EH (cell line): ENCODE results near the gene SLC4A11.
A peak's percentile ranks its signal among the peaks of the same experiment; 100 is the strongest.
"Not testable (repeated sequence)": the region's sequence is repeated elsewhere in the genome, so short reads cannot be mapped to it uniquely, and the experiment has no call there.

Experiments
- DNase-seq: peaks from one replicate; pipeline ENCODE4 v3.0.0-alpha.2; 2015; ENCODE audit warnings: low read depth

SLC4A11 gene

DNA sequence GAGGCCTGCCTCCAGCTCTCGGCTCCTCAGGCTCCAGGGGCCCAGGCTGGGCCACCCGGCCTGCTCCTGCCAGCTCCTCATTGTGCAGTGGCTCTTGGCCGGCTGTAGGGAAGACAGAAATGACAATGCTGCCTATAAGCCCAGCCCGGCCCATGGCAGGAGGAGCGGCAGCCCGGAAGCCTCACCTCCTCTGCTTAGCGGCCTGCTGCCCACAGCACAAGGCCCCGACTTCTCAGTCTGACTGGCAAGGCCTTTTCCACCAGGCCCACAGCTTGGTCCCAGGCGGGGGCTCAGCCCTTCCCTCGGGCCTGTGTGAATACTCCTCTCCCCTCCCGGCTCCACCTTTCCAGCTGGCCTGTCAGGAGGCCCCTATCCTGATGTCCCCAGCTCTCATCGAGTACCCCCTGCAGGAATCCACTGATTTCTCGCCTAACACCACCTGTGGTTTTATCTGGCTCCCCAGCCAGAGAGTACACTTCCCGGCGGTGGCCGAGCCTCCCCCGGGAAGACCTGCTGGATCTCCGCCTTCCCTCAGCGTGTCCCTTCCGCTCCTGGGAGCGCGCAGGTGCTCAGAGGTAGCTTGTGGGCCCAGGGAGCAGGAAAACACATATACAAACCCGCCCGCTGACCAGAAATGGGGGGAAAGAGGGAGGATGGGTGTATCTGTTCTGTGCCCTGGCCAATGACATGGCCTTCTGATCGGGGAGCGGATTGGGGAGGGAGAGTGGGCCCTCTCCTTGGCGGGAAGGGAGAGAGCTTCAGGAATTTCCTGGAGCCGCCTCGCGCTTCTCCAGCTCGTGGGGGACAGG, 35.5 kb downstream of the SLC4A11 start:
- DNase-seq, result peak; percentile 39

DNA sequence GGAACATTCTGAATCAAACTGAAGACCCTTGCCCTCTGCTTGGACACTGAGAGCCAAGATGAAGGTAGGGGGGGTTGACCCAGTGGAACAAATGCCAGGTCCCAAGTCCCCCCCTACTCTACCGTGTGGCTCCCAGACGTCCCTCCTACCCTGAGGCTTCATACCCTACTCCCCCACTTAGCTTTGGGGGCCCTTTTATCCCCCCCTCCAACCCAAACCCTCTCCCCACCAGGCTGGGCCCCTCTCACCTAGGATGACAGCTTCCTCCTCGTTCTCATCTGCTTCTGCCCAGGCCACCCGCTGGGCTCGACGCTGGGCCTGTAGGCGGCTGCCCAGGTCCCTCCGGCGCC, 36.0 kb downstream of the SLC4A11 start:
- DNase-seq, result no peak

DNA sequence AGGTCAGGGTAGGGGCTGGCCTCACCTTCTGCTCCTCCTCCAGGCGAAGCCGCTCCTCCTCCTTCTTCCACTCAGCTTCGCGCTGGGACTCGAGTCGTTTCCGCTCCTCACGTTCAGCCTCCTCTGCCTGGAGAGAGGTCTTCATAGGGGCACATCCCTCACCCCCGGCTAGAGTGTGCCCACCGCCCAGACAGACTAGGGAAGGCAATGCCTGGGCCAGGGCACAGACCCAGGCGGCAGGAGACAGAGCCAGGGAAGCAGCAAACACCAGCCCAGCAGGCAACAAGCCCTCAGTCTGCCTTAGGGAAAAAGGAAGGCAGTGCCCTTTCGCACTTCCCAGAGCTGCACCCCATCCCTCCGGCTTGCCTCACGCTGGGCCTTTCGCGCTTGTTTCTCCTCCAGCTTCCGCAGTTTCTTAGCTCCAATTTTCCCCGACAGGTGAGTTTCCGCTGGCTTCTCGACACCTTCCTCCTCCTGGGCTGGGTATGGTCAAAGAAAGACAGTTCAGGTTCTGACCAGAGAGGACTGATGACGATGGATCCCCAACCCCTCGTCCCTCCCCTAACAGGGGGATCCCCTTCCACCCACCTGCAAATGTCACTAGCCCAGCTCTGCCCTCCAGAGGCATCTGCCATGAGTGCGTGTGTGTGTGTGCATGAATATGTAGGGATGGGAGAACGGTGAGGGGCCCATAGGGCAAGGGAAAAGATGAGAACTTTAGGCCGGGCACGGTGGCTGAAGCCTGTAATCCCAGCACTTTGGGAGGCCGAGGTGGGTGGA, 38.8 kb downstream of the SLC4A11 start:
- DNase-seq, result no peak

DNA sequence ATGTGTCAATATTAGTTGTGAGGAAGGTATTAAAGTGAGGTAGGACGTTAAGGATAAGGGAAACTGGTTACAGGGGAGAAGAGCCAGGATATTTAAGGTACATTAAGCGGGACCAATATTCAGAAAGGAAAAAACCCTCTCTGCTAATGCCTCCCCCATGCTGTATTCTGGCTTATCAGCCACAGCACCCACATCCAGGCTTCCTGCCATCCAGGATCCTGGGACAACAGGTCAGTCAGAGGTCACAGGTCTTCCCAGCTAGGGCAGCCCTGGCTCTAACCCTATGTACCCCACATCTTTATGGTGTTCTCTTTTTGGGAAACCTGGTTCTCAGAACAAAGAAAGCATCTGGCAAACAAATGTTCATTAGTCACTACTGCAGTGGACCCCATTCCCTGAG, 39.8 kb downstream of the SLC4A11 start:
- no peak for DNase-seq

DNA sequence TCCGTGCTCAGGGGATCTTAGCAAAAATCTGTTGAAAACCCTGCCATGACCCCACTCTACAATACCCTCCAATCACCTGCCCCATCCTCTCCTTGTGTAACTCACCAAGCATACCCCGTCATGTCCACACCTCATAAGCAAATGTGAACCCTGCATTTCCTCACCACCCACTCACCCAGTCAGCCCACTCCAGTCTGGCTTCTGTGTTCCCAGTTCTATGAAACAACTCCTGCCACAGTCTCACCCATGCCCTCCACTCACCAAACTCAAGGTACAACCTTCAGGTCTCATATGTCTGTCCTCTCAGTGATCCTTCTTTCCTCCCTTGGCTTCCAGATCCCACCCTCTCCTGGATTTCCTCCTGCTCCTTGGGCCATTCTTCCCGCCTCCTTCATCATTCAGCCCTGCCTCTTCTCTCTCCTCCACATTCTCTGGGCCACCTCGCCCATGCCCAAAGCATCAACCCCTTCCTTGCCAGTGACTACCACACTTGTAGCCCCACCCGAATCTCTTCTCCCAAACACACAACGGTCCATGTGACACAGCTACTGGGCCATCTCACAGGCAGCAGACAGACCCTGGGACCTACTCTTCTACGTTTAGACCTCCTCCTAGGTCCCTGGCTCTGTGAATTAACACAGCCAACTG, 43.3 kb downstream of the SLC4A11 start:
- no peak for DNase-seq

DNA sequence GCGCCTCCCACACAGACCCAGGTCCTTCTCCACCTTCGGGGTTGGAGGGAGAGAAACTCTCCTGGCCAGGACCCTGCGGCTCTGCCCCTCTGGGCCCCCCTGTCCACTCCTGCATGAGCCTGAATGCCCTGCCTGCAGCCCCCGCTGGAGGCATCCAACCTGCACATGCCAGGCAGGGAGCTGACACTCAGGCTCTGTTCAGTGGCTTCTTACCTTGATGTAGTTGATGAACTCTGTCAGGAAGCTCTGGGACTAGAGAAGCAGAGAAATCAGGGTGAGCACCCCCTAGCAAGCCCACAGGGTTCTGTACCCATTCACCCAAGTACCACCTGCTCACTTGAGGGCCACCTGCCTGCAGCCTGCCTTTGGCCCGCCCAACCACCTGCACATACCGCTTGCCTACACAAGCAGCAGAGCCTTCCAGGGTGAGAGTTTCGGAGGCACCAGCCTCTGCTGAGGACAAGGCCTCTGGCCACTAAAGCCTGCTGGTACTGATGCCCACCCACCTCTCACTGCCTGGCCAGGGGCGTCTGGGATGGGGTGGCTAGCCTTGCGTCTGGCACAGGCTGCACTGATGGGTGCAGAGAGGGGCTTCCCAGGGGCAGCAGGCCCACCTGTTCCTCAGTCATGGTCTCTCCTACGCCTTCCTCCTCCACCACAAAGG, 44.2 kb downstream of the SLC4A11 start:
- no peak for DNase-seq

DNA sequence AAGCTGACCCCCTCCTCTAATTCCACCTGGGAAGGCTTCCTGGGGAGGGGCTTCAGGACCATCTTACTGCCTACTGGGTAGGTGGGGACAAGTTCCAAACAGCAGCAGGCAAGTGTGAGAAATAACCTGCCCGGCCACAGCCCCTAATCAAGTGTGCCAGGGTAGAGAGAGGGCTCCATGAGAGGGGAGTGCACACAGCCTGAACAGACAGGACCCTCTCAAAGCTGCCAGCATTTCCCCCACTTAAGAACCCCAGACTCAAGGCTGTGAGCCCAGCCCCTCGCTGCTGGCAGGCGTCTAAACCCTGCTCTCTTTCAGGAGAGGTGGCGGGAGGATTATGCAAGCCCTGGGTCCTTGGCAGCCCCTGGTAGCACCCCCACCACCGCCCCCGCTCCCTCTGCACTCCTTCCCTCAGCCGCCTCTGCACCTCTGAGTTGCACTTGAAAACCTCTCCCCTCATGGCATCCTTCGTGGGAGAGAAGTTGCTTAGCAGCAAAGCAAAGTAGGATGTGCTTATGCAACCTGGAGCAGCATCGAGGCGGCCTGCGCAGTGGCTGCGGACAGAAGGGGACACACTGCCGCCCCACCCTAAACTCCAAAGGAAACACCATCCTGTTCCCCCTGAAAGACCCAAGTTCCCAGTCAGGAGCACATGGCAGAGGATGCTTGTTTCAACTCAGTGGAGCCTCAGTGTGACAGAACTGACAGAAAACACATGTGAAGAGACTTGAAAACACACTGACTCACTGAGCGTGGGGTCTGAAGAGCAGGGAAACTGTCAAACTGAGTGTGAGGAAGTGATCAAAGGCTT, 45.0 kb downstream of the SLC4A11 start:
- no peak for DNase-seq

DNA sequence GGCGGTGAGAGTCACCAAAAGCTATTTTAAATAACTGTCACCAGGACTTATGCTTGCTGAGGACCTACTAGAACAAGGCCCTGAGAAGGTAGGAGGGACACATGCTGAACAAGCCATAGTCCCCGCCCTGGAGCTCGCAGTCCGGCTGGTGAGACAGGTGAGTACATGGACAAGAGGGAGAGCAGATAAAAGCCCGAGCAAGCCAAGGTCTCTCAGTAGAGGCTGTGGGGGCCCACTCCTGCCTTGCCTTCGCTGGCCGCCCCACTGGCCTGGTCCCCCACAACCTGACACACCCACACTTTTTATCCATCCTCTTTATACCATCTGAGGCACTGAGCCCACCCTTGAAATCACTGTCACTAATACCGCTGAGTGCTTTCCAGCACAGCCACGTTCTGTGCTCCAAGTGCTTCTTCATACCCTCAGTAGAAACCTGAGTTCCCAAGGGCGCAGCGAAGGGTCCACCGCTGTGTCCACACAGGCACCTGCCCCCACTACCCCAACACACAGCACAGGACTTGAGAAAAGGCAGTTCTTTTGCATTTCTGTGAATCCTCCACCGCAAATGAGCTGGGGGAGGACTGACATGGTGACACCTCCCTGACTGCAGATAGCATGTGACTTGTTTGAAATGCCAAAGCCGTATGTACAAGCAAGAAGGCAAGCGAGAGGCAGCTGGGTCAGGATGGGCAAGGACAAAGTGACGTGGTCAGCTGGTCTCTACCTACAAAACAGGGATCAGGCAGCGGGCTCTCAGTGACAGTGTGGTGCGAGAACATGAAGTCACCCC, 46.6 kb downstream of the SLC4A11 start:
- DNase-seq, result no peak

DNA sequence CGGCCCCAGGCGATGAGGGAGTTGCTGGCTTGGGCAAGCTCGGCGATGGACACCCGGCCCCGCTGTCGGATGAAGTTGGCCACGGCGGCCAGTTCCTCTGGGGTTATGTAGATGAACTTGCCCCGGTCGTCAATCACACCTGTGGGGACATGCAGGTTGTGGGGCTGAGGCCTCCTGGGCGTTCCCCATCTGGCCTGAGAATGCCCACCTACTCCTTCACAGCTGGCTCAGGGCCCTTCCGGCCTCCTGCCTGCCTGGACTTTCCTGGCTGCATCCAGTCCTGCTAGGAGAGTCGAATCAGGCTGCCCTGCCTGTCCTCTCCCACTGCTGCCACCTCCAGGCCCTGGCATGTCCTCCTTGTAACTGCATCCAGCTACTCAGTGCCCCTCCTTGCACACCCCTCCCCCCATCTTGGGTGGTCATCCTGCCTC, 48.3 kb downstream of the SLC4A11 start:
- DNase-seq, result no peak

DNA sequence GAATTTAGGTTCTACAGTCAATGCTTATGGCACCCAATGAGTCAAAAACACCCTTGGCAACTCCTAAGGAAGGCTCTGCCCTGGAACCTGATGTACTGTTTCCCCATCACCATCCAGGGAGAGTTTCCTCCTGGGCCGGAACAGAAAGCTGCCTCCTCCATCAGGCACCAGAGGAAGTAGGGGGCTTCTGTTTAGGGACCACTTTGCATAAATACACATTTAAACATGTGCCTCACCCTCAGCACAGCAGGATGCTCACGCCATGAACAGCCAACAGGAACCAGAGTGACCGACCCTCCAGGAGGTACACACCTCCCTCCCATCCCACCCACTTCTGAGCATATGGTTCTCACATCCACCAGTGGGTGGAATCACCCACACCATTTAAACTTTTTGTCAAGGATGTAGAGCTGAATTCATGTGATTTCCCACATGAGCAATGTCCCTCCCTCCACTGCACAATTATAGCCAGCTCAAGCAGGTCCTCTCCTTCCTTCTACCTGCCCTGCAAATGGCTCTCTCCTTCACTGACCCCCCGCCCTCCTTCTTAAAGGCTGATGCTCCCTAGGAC, 49.3 kb downstream of the SLC4A11 start:
- DNase-seq, result no peak

DNA sequence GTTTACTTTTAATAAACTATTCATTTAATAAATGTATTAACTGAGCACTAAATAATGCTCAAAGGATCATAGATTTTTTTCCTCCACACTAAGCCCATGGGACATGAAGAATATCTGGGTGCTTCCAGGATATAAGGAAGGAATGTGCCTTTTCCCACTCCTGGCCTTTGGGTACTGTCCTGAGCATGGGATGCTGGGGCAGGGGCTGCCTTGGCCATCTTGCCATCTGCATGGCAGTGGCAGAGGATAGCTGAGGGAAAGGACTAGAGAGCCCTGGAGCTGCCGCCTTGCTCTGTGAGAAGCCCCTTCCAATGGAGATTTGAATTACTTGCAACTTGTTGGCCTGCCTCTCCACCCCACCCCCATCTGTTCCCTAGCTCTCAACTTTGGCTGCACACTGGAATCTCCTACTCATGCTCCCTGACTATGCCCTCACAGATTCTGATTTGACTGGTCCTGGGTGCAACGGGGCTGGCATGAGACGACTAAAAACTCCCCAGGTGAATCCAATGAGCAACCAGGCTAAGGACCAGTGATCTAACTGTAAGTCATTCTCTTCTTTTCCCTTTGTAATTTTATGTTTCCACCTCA, 50.1 kb downstream of the SLC4A11 start:
- no peak for DNase-seq

DNA sequence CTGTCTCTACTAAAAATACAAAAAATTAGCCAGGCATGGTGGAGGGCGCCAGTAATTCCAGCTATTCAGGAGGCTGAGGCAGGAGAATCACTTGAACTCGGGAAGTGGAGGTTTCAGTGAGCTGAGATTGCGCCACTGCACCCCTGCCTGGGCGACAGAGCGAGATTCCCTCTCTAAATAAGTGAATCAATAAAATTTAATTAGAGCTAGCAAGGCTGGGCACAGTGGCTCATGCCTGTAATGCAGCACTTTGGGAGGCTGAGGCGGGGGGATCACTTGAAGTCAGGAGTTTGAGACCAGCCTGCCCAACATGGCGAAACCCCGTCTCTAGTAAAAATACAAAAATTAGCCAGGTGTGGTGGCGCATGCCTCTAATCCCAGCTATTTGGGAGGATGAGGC, 51.1 kb downstream of the SLC4A11 start:
- not testable (repeated sequence) for DNase-seq

DNA sequence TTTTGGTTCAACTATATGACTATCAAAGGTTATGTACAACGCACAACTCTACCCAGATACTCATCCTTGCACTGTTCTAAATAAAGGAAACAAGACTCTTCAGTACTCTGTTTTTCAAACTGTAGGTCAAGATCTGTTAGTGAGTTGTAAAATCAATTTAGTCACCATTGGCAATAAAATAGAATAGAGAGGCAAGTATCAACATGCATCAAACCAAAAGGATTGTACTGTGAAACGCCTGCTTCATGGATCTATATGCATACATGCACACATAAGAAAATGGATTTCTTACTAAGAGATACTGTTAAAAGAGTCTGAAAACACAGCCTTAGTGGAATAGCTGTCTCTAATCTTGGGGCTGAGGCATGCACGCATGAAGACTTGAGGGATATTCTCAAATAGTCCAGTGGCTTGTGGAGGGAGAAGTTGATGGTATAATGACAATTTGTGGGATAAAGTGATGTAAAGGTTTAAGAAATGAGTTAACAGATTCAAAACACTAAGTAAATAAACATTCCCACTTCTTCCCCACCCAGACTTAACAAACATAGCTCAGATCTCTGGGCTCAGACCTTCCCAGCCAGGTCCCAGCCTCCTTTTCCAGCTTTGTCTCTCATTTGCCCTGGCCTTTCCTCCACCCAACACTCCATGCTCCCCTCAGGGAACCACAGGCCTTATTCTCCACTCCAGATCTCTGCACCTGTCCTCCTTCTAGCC, 54.9 kb downstream of the SLC4A11 start:
- no peak for DNase-seq

DNA sequence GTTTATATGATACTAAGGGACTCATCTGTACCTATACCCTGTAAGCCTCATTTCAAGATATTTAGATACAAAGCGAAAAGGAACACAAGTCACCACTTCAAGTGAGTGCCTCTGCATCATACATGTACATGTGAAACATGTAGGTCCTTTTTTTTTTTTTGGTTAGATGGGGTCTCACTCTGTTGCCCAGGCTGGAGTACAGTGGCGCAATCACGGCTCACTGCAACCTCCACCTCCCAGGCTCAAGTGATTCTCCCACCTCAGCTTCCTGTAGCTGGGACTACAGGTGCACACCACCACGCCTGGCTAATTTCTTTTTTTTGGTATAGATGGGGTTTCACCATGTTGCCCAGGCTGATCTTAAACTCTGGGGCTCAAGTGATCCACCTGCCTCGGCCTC, 56.6 kb downstream of the SLC4A11 start:
- DNase-seq, result not testable (repeated sequence)

DNA sequence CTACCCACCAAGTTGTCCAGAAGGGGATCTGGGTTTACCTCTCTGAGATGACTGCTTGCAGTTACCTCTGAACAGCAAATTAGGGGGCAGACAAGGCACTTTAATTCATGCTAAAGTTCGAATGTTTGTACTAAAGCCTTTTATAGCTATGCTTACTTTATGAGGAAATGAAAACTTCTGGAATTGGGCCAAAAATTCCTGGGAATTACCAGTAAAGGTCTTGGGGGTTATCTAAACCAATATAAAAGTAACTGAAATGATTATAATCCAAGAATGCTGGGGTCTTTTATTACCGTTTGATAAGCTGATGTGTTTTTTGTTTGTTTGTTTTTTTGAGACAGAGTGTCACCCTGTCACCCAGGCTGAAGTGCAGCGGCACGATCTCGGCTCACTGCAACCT, 57.7 kb downstream of the SLC4A11 start:
- DNase-seq, result peak; percentile 19

DNA sequence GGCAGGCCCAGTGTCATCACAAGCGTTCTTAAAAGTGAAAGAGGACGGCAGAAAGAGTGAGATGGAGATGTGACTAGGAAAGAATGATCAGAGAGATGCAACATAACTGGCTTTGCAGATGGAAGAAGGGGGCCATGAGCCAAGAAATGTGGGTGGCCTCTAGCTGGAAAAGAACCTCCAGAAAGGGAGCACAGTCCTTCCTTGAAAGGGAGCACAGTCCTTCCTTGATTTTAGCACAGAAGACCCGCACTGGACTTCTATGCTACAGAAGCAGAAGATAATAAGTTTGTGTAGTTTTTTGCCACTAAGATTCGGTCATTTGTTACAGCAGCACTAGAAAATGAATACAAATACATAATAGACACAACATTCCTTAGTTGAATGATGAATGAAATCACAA, 58.7 kb downstream of the SLC4A11 start:
- no peak for DNase-seq

DNA sequence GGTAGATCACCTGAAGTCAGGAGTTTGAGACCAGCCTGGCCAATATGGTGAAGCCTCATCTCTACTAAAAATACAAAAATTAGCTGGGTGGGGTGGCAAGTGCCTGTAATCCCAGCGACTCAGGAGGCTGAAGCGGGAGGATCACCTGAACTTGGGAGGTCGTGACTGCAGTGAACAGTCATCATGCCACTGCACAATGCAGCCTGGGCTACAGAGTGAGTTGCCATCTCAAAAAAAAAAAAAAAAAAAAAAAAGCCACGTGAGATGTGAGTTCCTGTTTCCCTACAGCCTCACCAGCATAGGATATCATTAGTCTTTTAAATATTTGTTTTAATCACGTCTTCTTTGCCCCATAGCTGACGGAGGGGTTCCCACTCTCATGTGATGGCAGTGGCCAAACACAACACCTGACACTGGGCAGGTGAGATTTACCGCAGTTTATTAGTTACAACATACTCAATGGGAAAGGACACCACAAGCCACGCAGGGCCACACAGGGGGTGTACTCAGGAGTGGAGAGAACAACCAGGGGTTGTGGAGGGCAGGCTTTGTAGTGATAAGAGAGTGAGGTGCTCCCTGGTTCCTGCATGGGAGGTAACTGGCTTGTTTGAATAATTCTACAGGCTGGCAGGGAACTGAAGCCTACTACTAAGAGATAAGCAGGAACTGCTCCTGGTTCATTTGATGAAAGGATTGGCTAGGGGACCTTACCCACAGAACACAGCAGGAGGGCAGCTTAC, 61.1 kb downstream of the SLC4A11 start:
- no peak for DNase-seq
